Measurements from ENCODE around the gene LANCL3. TPM values are rescaled to one million over a fixed set of nuclear protein-coding genes. Genes with fewer than 3 reads are reported as not detected.

The LANCL3 gene
- total RNA-seq, 1 donor from 2014 or later: 0.36 TPM

GRCh38 chrX:37697169-37697760 is 125.8 kb downstream of the LANCL3 start:
- no peak overlapping the region for H3K4me2 ChIP-seq (ENCODE audit: low read length)
- no peak overlapping the region for H3K27ac ChIP-seq (ENCODE audit: low read depth, low read length)
- no peak overlapping the region for H3K4me3 ChIP-seq (ENCODE audit: insufficient read depth, low read depth, low read length)
- H3K9me3 Mint-ChIP-seq (ENCODE audit: unreplicated experiment): no peaks in the 10 kb centered on the region
- H3K4me1 Mint-ChIP-seq (ENCODE audit: low read depth, unreplicated experiment): no peaks in the 10 kb centered on the region
- FAIRE-seq: peak; percentile 29
- H2AFZ ChIP-seq (ENCODE audit: low read depth, low read length): no peak overlapping the region
- H3K4me1 ChIP-seq (ENCODE audit: insufficient read depth, low read length): no peaks in the 10 kb centered on the region
- no peaks in the 10 kb centered on the region for H3K36me3 Mint-ChIP-seq (ENCODE audit: low read depth, unreplicated experiment)
- H4K20me1 ChIP-seq (ENCODE audit: insufficient read depth, low read length): no peaks in the 10 kb centered on the region
- H3K27me3 ChIP-seq (ENCODE audit: insufficient read depth, low read length): no peaks in the 10 kb centered on the region
- no peak overlapping the region for H3K27ac Mint-ChIP-seq (ENCODE audit: unreplicated experiment)
- no peaks in the 10 kb centered on the region for H3K27me3 Mint-ChIP-seq (ENCODE audit: low read depth, unreplicated experiment)
- no peak overlapping the region for H3K4me3 Mint-ChIP-seq (ENCODE audit: unreplicated experiment)
- H3K36me3 ChIP-seq (ENCODE audit: insufficient read depth, low read length): no peaks in the 10 kb centered on the region
- TF ChIP-seq CTCF (IDR thresholded peaks at IDR 0.05; ENCODE audit: insufficient read depth, low read depth, low read length) (no peak), EZH2 (IDR thresholded peaks at IDR 0.05; ENCODE audit: insufficient read depth, low read length) (no peak)
- DNase-seq (ENCODE audit: low read depth): peak; percentile 20
- no peaks in the 10 kb centered on the region for H3K9me3 ChIP-seq (ENCODE audit: insufficient read depth, low read depth, low read length)
- H3K79me2 ChIP-seq (ENCODE audit: insufficient read depth, low read length): no peaks in the 10 kb centered on the region
- H3K9ac ChIP-seq (ENCODE audit: low read length): no peak overlapping the region

- FAIRE-seq (no peak), DNase-seq (ENCODE audit: low read depth) (no peak)
- Histone ChIP-seq H4K20me1 (ENCODE audit: insufficient read depth, low read length) (no peaks in the 10 kb centered on the region), H3K4me1 (ENCODE audit: insufficient read depth, low read length) (no peaks in the 10 kb centered on the region), H3K4me3 (ENCODE audit: insufficient read depth, low read depth, low read length) (no peak overlapping the region), H3K36me3 (ENCODE audit: insufficient read depth, low read length) (no peaks in the 10 kb centered on the region), H3K4me2 (ENCODE audit: low read length) (no peak overlapping the region), H3K9ac (ENCODE audit: low read length) (no peak overlapping the region), H3K79me2 (ENCODE audit: insufficient read depth, low read length) (no peaks in the 10 kb centered on the region), H3K27ac (ENCODE audit: low read depth, low read length) (no peak overlapping the region), H3K27me3 (ENCODE audit: insufficient read depth, low read length) (no peaks in the 10 kb centered on the region), H2AFZ (ENCODE audit: low read depth, low read length) (no peak overlapping the region), H3K9me3 (ENCODE audit: insufficient read depth, low read depth, low read length) (no peaks in the 10 kb centered on the region)
- no peak for TF ChIP-seq EZH2 (IDR thresholded peaks at IDR 0.05; ENCODE audit: insufficient read depth, low read length)
- TF ChIP-seq CTCF (IDR thresholded peaks at IDR 0.05; ENCODE audit: insufficient read depth, low read depth, low read length): no peak
- no peaks in the 10 kb centered on the region for H3K36me3 Mint-ChIP-seq (ENCODE audit: low read depth, unreplicated experiment)
- no peak overlapping the region for H3K4me3 Mint-ChIP-seq (ENCODE audit: unreplicated experiment)
- no peaks in the 10 kb centered on the region for H3K27me3 Mint-ChIP-seq (ENCODE audit: low read depth, unreplicated experiment)
- H3K9me3 Mint-ChIP-seq (ENCODE audit: unreplicated experiment): no peaks in the 10 kb centered on the region
- H3K4me1 Mint-ChIP-seq (ENCODE audit: low read depth, unreplicated experiment): no peaks in the 10 kb centered on the region
- H3K27ac Mint-ChIP-seq (ENCODE audit: unreplicated experiment): no peak overlapping the region
Measured at GRCh38 chrX:37701588-37701987, 130.1 kb downstream of the LANCL3 start.

GRCh38 chrX:37711991-37712390 is 140.5 kb downstream of the LANCL3 start:
- TF ChIP-seq CTCF (IDR thresholded peaks at IDR 0.05; ENCODE audit: insufficient read depth, low read depth, low read length) (no peak), EZH2 (IDR thresholded peaks at IDR 0.05; ENCODE audit: insufficient read depth, low read length) (no peak)
- FAIRE-seq (peak; percentile 93), DNase-seq (ENCODE audit: low read depth) (no peak)
- Mint-ChIP-seq H3K9me3 (ENCODE audit: unreplicated experiment) (no peaks in the 10 kb centered on the region), H3K27ac (ENCODE audit: unreplicated experiment) (no peak overlapping the region), H3K4me3 (ENCODE audit: unreplicated experiment) (no peak overlapping the region), H3K4me1 (ENCODE audit: low read depth, unreplicated experiment) (no peaks in the 10 kb centered on the region), H3K36me3 (ENCODE audit: low read depth, unreplicated experiment) (no peaks in the 10 kb centered on the region), H3K27me3 (ENCODE audit: low read depth, unreplicated experiment) (no peaks in the 10 kb centered on the region)
- Histone ChIP-seq H3K4me1 (ENCODE audit: insufficient read depth, low read length) (no peaks in the 10 kb centered on the region), H3K9ac (ENCODE audit: low read length) (no peak overlapping the region), H3K4me3 (ENCODE audit: insufficient read depth, low read depth, low read length) (no peak overlapping the region), H3K27me3 (ENCODE audit: insufficient read depth, low read length) (no peaks in the 10 kb centered on the region), H3K36me3 (ENCODE audit: insufficient read depth, low read length) (no peaks in the 10 kb centered on the region), H3K79me2 (ENCODE audit: insufficient read depth, low read length) (no peaks in the 10 kb centered on the region), H3K4me2 (ENCODE audit: low read length) (no peak overlapping the region), H2AFZ (ENCODE audit: low read depth, low read length) (no peak overlapping the region), H3K27ac (ENCODE audit: low read depth, low read length) (no peak overlapping the region), H3K9me3 (ENCODE audit: insufficient read depth, low read depth, low read length) (no peaks in the 10 kb centered on the region), H4K20me1 (ENCODE audit: insufficient read depth, low read length) (no peaks in the 10 kb centered on the region)
